H9 (cell line): ENCODE results near the gene CHCHD6. TPM values are rescaled to one million over a fixed set of nuclear protein-coding genes. Genes with fewer than 3 reads are reported as not detected.

Source experiments
- DNase-seq: peaks from one replicate; pipeline ENCODE4 v3.0.0-alpha.2; 2017
- H2AFZ ChIP-seq: one replicate; pipeline ENCODE4 v1.6.1; 2013; ENCODE audit warnings: mild to moderate bottlenecking, low read length, control low read depth, moderate library complexity
- H2AK5ac ChIP-seq: 2 replicates; pipeline ENCODE4 v1.6.1; 2013; ENCODE audit warnings: low read length, control low read depth, mixed read lengths; ENCODE audit not compliant: insufficient read length
- H2BK120ac ChIP-seq: one replicate; pipeline ENCODE4 v1.6.1; 2013; ENCODE audit warnings: low read depth, mild to moderate bottlenecking, low read length, control low read depth, inconsistent platforms; ENCODE audit not compliant: poor library complexity, severe bottlenecking
- H2BK12ac ChIP-seq: 2 replicates; pipeline ENCODE4 v1.6.1; 2013; ENCODE audit warnings: low read length, control low read depth, mixed read lengths, low read depth; ENCODE audit not compliant: insufficient read length
- H2BK15ac ChIP-seq: 2 replicates; pipeline ENCODE4 v1.6.1; 2013; ENCODE audit warnings: low read depth, low read length, control low read depth
- H2BK20ac ChIP-seq: one replicate; pipeline ENCODE4 v1.6.1; 2013; ENCODE audit warnings: low read depth, mild to moderate bottlenecking, low read length, control low read depth, inconsistent platforms; ENCODE audit not compliant: poor library complexity, severe bottlenecking
- H2BK5ac ChIP-seq: 2 replicates; pipeline ENCODE4 v1.6.1; 2013; ENCODE audit warnings: low read length, control low read depth, mixed read lengths; ENCODE audit not compliant: insufficient read length
- H3K14ac ChIP-seq: 2 replicates; pipeline ENCODE4 v1.6.1; 2013; ENCODE audit warnings: low read length, control low read depth; ENCODE audit not compliant: insufficient read depth
- H3K18ac ChIP-seq: 2 replicates; pipeline ENCODE4 v1.6.1; 2013; ENCODE audit warnings: low read depth, mild to moderate bottlenecking, mixed read lengths, low read length, control low read depth; ENCODE audit not compliant: insufficient read length
- H3K23ac ChIP-seq: 2 replicates; pipeline ENCODE4 v1.6.1; 2013; ENCODE audit warnings: low read length, control low read depth, mixed read lengths, low read depth; ENCODE audit not compliant: insufficient read length
- H3K23me2 ChIP-seq: 2 replicates; pipeline ENCODE4 v1.6.1; 2013; ENCODE audit warnings: low read depth, mild to moderate bottlenecking, mixed read lengths, low read length, control low read depth; ENCODE audit not compliant: insufficient read length, poor library complexity, severe bottlenecking
- H3K27ac ChIP-seq: 2 replicates; pipeline ENCODE4 v1.5.1; 2013; ENCODE audit warnings: low read length, control low read depth, mixed read lengths, low read depth; ENCODE audit not compliant: insufficient read length
- H3K27me3 ChIP-seq: 2 replicates; pipeline ENCODE4 v1.6.1; 2013; ENCODE audit warnings: low read length, control low read depth, inconsistent platforms; ENCODE audit not compliant: insufficient read depth
- H3K4ac ChIP-seq: 2 replicates; pipeline ENCODE4 v1.6.1; 2013; ENCODE audit warnings: low read depth, mild to moderate bottlenecking, control low read depth, inconsistent platforms, low read length, moderate library complexity
- H3K4me1 ChIP-seq: 2 replicates; pipeline ENCODE4 v1.6.1; 2013; ENCODE audit warnings: low read length, control low read depth, inconsistent platforms; ENCODE audit not compliant: insufficient read depth
- H3K4me2 ChIP-seq: 2 replicates; pipeline ENCODE4 v1.6.1; 2013; ENCODE audit warnings: low read length, control low read depth, mixed read lengths; ENCODE audit not compliant: insufficient read length, insufficient read depth
- H3K56ac ChIP-seq: 2 replicates; pipeline ENCODE4 v1.6.1; 2013; ENCODE audit warnings: low read depth, mild to moderate bottlenecking, mixed read lengths, low read length, control low read depth; ENCODE audit not compliant: insufficient read length
- H3K79me1 ChIP-seq: 2 replicates; pipeline ENCODE4 v1.6.1; 2013; ENCODE audit warnings: low read depth, mild to moderate bottlenecking, moderate library complexity, low read length, control low read depth, inconsistent platforms; ENCODE audit not compliant: insufficient read depth, poor library complexity, severe bottlenecking
- H3K79me2 ChIP-seq: 2 replicates; pipeline ENCODE4 v1.6.1; 2013; ENCODE audit warnings: low read length, control low read depth, inconsistent platforms; ENCODE audit not compliant: insufficient read depth
- H3K9ac ChIP-seq: 2 replicates; pipeline ENCODE4 v1.6.1; 2013; ENCODE audit warnings: low read length, control low read depth, mixed read lengths; ENCODE audit not compliant: insufficient read length; ENCODE audit errors: extremely low read depth
- H3K9me3 ChIP-seq: one replicate; pipeline ENCODE4 v1.6.1; 2013; ENCODE audit warnings: low read depth, low read length, inconsistent platforms; ENCODE audit not compliant: control insufficient read depth
- H3T11ph ChIP-seq: one replicate; pipeline ENCODE4 v1.6.1; 2013; ENCODE audit warnings: mild to moderate bottlenecking, low read length, control low read depth, inconsistent platforms
- H4K20me1 ChIP-seq: one replicate; pipeline ENCODE4 v1.6.1; 2013; ENCODE audit not compliant: control insufficient read depth, insufficient read length, insufficient read depth
- H4K5ac ChIP-seq: 2 replicates; pipeline ENCODE4 v1.6.1; 2013; ENCODE audit warnings: low read depth, mild to moderate bottlenecking, mixed read lengths, low read length, control low read depth; ENCODE audit not compliant: insufficient read length
- H4K8ac ChIP-seq: replicated peaks from 2 replicates; pipeline ENCODE4 v1.6.1; 2013; ENCODE audit warnings: low read length, control low read depth, mixed read lengths, low read depth; ENCODE audit not compliant: insufficient read length
- H4K91ac ChIP-seq: 2 replicates; pipeline ENCODE4 v1.6.1; 2013; ENCODE audit warnings: low read depth, mild to moderate bottlenecking, moderate library complexity, mixed read lengths, low read length, control low read depth; ENCODE audit not compliant: insufficient read length
- H3K27ac Mint-ChIP-seq, 3 experiments: 2 replicates in 2 of 3; 3 replicates in 1 of 3; pipeline ENCODE4 v1.8.0; 2020 to 2021; ENCODE audit warnings: mixed read lengths in 3 of 3, mild to moderate bottlenecking in 1 of 3, moderate library complexity in 1 of 3
- H3K27me3 Mint-ChIP-seq: 2 replicates; pipeline ENCODE4 v1.8.0; 2021; ENCODE audit warnings: low read depth, mild to moderate bottlenecking, moderate library complexity, mixed read lengths
- H3K36me3 Mint-ChIP-seq, 3 experiments: 2 replicates in 2 of 3; 3 replicates in 1 of 3; pipeline ENCODE4 v1.8.0; 2020 to 2021; ENCODE audit warnings: low read depth in 3 of 3, mixed read lengths in 3 of 3; ENCODE audit not compliant: insufficient read depth in 1 of 3
- H3K4me1 Mint-ChIP-seq, 2 experiments: 2 replicates each; pipeline ENCODE4 v1.8.0; 2020; ENCODE audit warnings: mixed read lengths in 2 of 2
- H3K4me3 Mint-ChIP-seq, 2 experiments: 2 replicates in 1 of 2; 3 replicates in 1 of 2; pipeline ENCODE4 v1.8.0; 2020 to 2021; ENCODE audit warnings: mild to moderate bottlenecking in 2 of 2, mixed read lengths in 2 of 2, moderate library complexity in 1 of 2
- H3K9me3 Mint-ChIP-seq, 2 experiments: 2 replicates in 1 of 2; 3 replicates in 1 of 2; pipeline ENCODE4 v1.8.0; 2020; ENCODE audit warnings: mild to moderate bottlenecking in 2 of 2, mixed read lengths in 2 of 2, moderate library complexity in 1 of 2
- CTCF ChIP-seq: fragments of 200-600 bp; sonication (generic); conservative IDR thresholded peaks from 3 replicates; pipeline ENCODE4 v1.8.0; 2021; ENCODE audit warnings: antibody characterized with exemption, mild to moderate bottlenecking
- WGBS: extraction: QIAGEN DNeasy Blood & Tissue Kit; methylation state at CpG from one replicate; pipeline ENCODE4 v1.1.7; 2013; ENCODE audit warnings: missing lambda C conversion rate, low lambda C conversion rate, mixed read lengths; ENCODE audit not compliant: insufficient read length; ENCODE audit errors: extremely low coverage; 5-methylcytosine and 5-hydroxymethylcytosine counted together
- total RNA-seq: library from RNA; stranded (reverse); gene quantifications from 2 replicates; pipeline ENCODE4 v1.2.1, GENCODE V29; 2021

Gene CHCHD6
- total RNA-seq, 1 experiment from 2014 or later: 34.2 TPM

GRCh38 chr3:126723237-126723636 is 19.2 kb downstream of the CHCHD6 start:
- TF ChIP-seq CTCF: no peak
- H3K27me3 ChIP-seq: no peaks in the 10 kb centered on the region
- no peak overlapping the region for H4K8ac ChIP-seq
- no peaks in the 10 kb centered on the region for H4K20me1 ChIP-seq
- no peak overlapping the region for H3K56ac ChIP-seq
- H3K9me3 ChIP-seq: no peaks in the 10 kb centered on the region
- Mint-ChIP-seq H3K27me3 (no peaks in the 10 kb centered on the region), H3K9me3 (peaks cover 6 to 12% of the 10 kb centered on the region in 2 experiments), H3K27ac (no peak overlapping the region), H3K36me3 (peaks cover 18 to 27% (median 25%) of the 10 kb centered on the region in 3 experiments), H3K4me1 (peaks cover 21 to 25% of the 10 kb centered on the region in 2 experiments), H3K4me3 (no peak overlapping the region)
- no peaks in the 10 kb centered on the region for H3K79me1 ChIP-seq
- H3K4me1 ChIP-seq: no peaks in the 10 kb centered on the region
- H2BK15ac ChIP-seq: no peak overlapping the region
- no peak overlapping the region for H3K9ac ChIP-seq
- H3K4ac ChIP-seq: no peak overlapping the region
- no peak overlapping the region for H2BK5ac ChIP-seq
- no peak for DNase-seq
- H3K23ac ChIP-seq: no peak overlapping the region
- no peaks in the 10 kb centered on the region; the same call in 1 of the 2 replicates for H3K79me2 ChIP-seq
- no peak overlapping the region for H2AFZ ChIP-seq
- no peak overlapping the region for H2AK5ac ChIP-seq
- no peak overlapping the region for H3K14ac ChIP-seq
- H2BK20ac ChIP-seq: no peak overlapping the region
- no peak overlapping the region for H4K5ac ChIP-seq
- H3K27ac ChIP-seq: no peak overlapping the region
- H2BK120ac ChIP-seq: no peak overlapping the region
- no peaks in the 10 kb centered on the region for H3K23me2 ChIP-seq
- no peak overlapping the region for H3K4me2 ChIP-seq
- WGBS: no CpG with 5 or more reads among the region's 2 CpGs
- no peak overlapping the region for H2BK12ac ChIP-seq
- H3T11ph ChIP-seq: no peak overlapping the region
- no peak overlapping the region for H4K91ac ChIP-seq
- no peak overlapping the region for H3K18ac ChIP-seq
